GM18909 (cell line): ENCODE results near the gene ESCO1.
"Not testable (repeated sequence)": the region's sequence is repeated elsewhere in the genome, so short reads cannot be mapped to it uniquely, and the experiment has no call there.

Source experiments
- ATAC-seq: cut with Tn5 transposase; IDR thresholded peaks from one replicate; pipeline ENCODE4 v1.9.1; 2021; ENCODE audit warnings: mild to moderate bottlenecking; ENCODE audit not compliant: unreplicated experiment, poor library complexity

ESCO1 gene, protein sequence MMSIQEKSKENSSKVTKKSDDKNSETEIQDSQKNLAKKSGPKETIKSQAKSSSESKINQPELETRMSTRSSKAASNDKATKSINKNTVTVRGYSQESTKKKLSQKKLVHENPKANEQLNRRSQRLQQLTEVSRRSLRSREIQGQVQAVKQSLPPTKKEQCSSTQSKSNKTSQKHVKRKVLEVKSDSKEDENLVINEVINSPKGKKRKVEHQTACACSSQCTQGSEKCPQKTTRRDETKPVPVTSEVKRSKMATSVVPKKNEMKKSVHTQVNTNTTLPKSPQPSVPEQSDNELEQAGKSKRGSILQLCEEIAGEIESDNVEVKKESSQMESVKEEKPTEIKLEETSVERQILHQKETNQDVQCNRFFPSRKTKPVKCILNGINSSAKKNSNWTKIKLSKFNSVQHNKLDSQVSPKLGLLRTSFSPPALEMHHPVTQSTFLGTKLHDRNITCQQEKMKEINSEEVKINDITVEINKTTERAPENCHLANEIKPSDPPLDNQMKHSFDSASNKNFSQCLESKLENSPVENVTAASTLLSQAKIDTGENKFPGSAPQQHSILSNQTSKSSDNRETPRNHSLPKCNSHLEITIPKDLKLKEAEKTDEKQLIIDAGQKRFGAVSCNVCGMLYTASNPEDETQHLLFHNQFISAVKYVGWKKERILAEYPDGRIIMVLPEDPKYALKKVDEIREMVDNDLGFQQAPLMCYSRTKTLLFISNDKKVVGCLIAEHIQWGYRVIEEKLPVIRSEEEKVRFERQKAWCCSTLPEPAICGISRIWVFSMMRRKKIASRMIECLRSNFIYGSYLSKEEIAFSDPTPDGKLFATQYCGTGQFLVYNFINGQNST

DNA sequence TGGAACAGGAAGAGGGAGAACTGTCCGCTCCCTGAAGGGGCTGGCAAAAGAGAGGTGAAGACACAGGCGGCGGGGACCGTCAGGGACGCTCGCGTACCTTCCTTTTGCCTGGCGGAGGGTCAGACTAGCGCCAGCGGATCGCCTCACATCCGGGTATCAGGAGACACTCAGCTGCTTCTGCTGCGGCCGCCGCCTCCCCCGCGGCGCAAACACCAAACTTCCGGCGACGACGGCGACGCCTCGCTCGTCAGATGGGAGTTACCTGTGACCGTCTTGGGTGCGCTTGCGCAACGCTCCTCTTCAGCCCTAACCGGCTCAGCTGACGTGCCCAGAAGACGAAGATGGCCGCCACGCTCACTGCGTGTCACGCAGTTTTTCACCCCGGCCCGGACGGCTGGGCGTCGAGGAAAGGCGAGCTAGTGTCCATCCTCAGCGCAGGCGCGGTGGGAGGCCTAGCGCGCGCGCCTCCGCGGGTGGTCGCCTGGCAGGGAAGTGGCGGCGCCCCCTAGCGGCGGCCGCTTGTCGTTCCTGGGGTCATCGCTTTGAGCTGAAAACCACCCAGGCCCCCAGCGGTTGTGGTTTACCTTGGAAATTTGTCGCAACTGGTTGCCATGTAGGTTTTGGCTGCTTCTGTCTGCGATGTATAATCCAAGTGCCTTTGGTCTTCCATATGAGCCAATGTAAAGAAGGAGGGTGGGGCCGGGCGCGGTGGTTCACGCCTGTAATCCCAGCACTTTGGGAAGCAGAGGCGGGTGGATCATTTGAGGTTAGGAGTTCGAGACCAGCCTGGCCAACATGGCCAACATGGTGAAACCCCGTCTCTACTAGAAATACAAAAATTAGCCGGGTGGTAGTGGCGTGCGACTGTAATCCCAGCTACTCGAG lies at the start of gene ESCO1:
TSS of gene ESCO1 (minus strand) at position 179 of the 885 bp plus-strand sequence. CDS start 25,861 bp downstream, outside the sequence.
- ATAC-seq, result peak; percentile 91

DNA sequence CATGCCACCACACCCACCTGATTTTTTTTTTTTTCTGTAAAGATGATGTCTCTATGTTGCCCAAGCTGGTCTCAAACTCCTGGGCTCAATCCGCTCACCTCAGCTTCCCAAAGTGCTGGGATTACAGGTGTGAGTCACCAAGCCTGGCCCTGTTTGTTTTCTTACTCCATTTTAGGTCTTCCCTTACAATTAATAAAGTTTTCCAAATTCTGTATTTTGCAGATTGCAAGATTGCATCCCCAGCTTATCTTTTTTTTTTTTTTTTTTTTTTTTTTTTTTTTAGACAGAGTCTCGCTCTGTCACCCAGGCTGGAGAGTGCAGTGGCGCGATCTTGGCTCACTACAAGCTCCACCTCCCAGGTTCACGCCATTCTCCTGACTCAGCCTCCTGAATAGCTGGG lies 39.9 kb upstream of the ESCO1 start:
- not testable (repeated sequence) for ATAC-seq

DNA sequence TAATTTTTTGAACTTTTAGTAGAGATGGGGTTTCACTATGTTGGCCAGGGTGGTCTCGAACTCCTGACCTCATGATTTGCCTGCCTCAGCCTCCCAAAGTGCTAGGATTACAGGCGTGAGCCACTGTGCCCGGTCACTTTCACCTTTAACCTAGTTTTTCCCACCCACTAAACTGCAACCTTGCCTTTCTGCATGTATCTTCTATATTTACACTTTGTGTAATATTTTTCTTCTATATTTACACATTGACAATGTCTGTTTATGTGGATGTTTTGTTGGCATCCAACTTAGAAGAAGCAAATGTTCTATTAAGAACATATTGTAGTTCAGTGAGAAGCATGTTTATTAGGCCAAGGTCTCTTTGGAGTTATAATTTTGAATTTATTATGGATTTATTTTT lies 38.3 kb upstream of the ESCO1 start:
- no peak for ATAC-seq

DNA sequence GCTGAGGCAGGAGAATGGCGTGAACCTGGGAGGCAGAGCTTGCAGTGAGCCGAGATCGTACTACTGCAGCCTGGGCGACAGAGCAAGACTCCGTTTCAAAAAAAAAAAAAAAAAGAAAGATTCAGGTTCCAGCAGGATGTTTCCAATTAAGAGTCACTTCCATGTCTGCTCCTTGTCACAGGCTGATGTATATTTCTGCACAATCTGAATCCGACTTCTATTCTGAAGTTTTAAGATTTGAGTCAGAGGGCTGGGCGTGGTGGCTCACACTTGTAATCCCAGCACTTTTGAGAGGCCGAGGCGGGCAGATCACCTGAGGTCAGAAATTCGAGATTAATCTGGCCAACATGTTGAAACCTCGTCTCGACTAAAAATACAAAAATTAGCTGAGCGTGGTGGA lies 36.3 kb upstream of the ESCO1 start:
- ATAC-seq, result no peak

DNA sequence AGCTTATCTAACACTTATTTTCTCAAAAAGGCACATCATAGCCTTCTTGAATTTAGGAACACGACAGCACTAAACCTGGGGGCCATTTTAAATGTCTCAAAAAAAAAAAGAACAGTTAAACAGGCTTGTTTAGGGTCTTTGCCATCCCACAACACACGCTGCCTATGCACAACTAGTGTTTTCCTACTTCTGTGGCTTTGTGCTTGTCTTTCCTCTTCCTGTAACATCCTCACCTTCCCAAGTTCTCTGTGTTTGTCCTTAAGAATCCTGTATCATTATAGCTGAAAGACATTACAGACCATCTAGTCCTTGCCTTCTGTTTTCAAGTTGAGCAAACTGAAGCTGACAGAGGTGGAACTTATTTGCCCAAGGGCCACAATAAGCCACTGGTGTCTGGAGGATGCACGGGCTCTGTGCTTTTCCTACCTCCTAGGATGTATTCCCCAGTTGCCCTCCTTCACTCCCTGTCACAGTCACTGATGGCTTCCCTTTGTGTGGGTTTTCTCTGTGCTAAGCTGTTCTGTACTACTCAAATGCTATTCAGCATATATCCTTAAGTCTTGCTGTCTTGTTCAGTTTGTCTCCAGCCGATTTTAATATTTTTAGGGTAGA lies 34.2 kb upstream of the ESCO1 start:
- no peak for ATAC-seq

DNA sequence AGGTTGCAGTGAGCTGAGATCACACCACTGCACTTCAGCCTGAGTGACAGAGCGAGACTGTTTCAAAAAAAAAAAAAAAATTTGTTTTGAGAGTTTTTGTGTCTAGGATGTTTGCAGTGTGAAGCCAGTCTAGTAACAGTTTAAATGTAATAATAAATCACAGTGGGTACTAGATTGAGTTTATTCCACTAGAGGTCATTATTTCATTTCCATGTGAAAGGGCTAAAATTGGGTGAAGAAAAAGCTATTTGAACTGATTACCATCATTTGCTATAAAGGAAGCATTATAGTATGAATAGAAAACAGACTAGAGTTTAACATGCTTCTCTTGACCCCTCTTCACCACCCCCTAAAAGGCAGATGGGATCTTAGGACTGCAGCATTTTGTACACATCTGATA lies 31.9 kb upstream of the ESCO1 start:
- ATAC-seq, result no peak

DNA sequence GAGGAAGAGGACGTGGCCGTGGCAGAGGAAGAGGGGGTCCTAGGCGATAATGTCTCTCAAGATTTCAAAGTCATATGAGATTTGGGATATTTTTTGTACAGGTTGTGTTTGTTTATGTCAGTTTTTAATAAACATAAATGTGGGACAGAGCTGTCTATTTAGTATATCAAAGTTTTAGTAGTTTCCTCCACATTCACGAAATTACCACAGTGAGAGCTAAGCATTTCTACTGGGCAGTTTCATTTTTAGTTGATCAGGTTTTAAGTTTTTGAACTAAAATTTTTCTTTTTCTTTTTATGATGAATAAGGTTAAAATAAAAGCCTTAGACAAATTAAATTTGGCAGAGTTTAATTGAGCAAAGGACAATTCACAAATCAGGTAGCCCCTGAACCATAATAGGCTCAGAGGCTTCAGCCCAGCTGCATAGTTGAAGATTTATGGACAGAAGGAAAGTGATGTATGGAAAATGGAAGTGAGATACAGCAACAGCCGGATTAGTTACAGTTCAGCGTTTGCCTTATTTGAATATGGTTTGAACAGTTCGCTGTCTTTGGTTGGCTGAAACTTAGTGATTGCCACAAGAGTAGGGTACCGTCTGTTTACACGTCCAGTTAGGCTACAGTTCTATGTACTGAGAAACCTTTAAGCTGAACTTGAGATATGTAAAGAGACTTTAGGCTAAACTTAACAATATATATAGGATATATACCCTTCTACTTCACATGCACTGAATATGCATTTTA lies 28.8 kb upstream of the ESCO1 start:
- ATAC-seq, result peak; percentile 88

DNA sequence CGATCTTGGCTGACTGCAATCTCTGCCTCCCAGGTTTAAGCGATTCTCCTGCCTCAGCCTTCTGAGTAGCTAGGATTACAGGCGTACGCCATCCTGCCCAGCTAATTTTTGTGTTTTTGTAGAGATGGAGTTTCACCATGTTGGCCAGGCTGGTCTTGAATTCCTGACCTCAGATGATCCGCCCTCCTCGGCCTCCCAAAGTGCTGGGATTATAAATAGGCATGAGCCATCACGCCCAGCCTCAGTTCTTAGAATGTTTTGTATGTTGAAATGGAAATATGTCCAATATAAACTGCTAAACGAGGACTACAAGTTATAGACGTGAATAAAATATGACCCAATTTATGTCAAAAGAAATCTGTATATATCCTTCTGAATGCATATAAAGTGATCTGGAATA lies 21.1 kb upstream of the ESCO1 start:
- not testable (repeated sequence) for ATAC-seq

DNA sequence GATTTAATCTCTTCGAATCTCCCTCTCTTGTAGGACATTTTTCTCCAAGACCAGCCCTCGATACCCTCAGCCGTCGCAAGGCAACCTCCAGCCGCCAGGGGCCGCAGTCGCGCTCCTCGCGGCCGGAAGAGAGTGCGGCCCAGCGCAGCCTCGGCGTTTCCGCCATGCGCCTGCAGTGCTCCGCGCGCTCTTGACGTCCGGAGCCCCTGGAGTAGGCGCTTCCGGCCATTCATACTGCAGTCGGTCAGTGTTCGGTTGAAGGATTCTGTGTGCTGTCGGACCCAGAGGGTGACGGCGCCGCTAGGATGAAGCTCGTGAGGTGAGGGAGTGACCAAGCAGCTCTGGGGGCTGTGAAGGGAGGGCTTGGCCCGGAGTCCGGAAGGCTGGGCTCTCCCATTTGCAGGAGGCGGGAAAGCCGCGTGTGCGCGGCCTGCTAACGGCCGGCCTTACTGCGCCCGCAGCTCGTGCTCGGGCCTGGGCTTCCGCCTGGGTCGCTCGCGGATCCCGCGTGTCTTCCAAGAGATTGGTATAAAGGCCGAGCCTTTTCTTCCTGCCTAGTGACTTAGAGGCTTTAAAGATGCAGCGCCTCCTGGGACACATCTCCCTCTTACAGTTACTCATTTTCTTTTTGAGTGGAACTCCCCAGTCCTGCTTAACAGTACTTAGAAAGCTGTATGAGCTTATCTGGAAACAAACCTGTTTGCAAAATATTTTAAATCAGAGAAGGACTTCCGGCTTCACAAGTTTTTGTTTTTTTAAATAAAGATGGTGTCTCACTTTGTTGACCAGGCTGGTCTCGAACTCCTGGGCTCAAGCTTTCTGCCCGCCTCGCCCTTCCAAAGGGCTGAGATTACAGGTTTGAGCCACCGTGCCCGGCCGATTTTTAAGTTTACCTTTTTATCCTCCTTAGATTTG lies 11.9 kb upstream of the ESCO1 start, which contains the start of gene SNRPD1:
TSS of gene SNRPD1 (plus strand) at position 190 of the 915 bp plus-strand sequence. CDS start at position 306, 116 bp downstream.
- ATAC-seq, result peak; percentile 99

DNA sequence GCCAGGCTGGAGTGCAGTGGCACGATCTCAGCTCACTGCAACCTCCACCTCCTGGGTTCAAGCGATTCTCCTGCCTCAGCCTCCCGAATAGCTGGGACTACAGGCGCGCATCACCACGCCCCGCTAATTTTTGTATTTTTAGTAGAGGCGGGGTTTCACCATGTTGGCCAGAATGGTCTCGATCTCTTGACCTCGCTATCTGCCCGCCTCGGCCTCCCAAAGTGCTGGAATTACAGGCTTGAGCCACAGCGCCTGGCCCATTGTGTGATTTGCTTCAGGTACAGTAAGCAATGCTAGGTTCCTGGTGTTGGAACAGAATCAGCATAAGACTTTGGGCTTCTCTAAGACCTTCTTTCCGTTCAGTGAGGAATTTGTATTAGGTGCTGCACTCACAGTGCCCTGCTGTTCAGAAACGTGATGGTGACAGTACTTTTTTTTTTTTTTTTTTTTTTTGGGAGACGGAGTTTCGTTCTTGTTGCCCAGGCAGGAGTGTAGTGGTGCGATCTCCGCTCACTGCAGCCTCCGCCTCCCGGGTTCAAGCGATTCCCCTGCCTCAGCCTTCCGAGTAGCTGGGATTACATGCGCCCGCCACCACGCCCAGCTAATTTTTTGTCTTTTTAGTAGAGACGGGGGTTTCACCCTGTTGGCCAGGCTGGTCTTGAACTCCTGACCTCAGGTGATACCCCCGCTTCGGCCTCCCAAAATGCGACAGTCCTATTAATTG lies 11.1 kb upstream of the ESCO1 start:
- ATAC-seq, result peak; percentile 6

DNA sequence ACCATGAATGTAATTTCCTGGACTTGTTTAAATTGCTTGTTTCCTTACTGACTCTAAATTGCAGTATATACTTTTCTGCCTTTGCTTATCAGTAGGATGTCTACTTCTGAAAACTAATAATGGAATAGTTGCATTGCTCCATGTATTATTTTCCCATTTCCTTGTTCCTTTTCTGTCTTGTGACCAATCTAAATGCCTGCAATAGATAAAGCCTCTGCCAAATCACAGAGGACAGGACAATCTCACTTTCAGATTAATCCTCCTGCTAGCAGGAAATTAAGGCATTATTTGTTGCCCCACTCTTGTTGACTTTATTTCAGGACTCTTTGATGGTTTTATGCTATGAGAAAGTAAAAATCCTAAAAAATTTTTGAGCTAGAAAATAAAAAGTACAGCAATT lies 4.7 kb upstream of the ESCO1 start:
- no peak for ATAC-seq

DNA sequence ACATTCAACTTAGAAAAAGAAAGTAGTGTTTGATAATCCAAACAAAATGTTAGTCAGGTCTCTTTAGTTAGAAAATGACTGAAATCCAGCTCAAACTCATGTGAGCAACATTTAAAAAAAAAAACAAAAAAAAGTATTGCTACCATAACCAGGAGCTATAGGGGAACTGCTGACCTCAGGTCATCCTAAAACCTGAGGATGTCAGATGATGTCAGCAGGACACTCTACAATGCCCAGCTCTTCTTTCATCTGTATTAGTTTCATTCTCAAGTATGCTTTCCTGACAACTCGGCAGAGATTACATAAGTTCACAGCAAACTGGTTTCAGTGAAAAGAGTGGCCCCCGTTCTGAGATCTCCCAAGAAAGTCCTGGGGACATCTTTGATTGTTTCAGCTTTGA lies 4.2 kb upstream of the ESCO1 start:
- ATAC-seq, result no peak

DNA sequence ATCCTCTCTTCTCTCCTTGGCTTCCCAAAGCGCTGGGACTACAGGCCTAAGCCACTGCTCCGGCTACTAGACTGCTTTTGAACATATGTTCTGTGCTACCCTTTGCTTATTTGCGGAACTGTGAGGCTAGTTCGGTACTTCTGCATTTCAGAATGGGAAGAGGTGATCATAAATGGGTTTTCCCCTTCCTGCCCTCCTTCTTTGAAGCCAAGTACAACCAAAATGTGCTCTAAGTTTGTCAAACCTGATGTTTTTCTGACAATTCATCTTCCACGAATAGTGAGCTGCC lies 1.7 kb upstream of the ESCO1 start:
- no peak for ATAC-seq

DNA sequence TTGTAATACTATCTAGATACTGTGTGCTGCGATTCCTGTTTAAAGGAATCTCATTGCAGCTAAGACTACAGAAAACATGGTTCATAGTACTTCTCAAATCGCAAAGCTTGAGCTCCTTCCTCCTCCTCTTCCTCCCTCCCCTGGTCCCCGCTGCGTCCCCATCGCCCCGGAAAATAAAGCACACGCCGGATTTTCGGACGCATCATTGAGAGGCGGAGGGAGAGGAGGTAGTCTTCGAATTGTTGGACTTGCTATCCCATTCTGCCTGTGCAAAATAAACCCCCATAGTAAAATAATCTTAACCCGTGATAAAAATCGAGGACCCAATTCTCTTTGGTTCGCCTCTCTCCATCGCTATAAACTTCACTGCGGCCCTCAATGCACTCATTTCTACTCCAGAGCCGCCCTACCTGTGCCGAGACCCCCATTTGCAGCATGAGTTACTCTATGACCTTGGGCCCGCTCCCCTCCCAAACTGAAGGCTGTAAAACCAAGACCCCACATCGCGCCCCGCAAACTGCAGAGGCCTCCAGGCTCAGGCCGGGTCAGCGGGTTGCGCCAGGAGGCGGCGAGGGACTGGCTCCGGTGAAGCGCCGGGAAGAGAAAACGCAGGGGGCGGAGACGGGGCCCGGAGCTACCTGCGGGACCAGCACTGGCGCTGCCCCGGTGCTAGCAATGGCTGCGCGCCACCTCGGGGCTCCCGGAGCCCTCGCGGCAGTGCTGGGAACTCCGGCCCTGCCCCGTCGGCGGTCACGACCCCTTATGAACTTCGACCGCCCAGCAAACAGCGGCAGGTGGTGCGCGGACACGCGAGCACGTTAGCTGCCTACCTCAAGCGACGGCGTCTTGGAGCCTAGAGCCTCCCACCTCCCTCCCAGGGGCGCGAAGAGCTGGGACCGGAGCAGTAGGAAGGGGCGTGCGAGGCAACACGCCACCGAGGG lies 649 bp downstream of the ESCO1 start:
- peak; percentile 48 for ATAC-seq

DNA sequence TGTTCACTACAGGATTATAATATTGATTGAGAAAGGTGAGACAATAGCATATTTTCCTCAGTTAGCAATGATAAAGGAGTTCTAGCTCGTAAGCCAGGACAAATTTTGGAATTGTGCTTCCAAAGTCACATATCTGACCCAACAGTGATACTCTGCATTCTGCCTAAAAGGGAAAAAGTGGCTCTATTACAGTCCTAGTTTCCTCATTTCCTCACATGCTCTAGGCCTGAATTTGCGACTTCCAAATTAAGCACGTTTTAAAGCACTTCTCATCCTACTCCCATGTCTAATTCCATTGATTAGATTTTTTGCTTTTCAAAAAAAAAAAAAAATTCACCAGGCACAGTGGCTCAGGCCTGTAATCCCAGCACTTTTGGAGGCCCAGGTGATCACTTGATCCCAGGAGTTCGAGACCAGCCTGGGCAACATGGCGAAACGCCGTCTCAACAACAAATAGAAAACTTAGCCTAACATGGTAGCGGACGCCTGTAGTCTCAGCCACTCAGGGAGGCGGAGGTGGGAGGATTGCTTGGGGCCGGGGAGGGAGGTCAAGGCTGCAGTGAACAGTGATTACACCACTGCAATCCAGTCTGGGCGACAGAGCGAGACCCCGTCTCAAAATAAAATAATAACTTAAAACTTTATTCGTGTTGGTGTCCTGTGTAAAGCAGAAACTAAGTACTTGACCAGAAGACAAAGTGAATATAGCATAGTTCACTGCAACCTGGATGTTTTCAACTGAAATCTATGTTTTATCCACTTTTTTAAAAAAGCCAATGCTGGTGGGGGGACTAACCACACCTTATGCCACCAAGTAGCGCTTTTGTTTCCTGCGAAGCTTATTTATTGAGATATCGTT lies 1.5 kb downstream of the ESCO1 start:
- ATAC-seq, result no peak

DNA sequence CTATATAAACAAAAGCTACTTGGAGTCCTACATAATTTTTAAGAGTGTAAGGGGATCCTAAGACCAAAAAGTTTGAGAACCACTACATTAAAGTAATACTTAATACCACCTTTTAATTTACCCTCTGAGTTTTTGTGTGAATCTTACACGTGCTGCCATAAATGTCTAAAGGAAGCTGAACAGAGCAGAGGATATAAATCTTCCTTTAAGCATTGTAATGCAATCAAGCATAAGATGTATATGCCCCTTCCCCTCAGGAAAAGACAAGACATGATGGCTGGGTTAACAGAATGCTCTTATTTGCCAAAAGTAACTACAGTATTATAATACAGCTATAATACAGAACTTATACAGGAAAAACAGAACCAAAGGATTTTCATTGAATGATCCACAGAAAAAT lies 2.9 kb downstream of the ESCO1 start:
- ATAC-seq, result no peak
